HEK293T (cell line): ENCODE measurements around the gene ERC1.

Experiments
- ARNT ChIP-seq: fragments of 450-650 bp; IDR thresholded peaks from 2 replicates; pipeline ENCODE4 v1.6.1; 2017; ENCODE audit warnings: mild to moderate bottlenecking
- BHLHE40 ChIP-seq: fragments of 450-650 bp; IDR thresholded peaks from 2 replicates; pipeline ENCODE4 v1.6.1; 2016; ENCODE audit warnings: mild to moderate bottlenecking, moderate library complexity, borderline replicate concordance
- CTBP1 ChIP-seq: fragments of 450-650 bp; IDR thresholded peaks from 2 replicates; pipeline ENCODE4 v1.6.1; 2016; ENCODE audit warnings: borderline replicate concordance
- ELF4 ChIP-seq: fragments of 450-650 bp; IDR thresholded peaks from 2 replicates; pipeline ENCODE4 v1.6.1; 2017; ENCODE audit warnings: antibody characterized with exemption
- FOXA1 ChIP-seq: fragments of 450-650 bp; IDR thresholded peaks from 2 replicates; pipeline ENCODE4 v1.6.1; 2016; ENCODE audit warnings: mild to moderate bottlenecking
- FOXK2 ChIP-seq: fragments of 450-650 bp; IDR thresholded peaks from 2 replicates; pipeline ENCODE4 v1.6.1; 2016; ENCODE audit warnings: mild to moderate bottlenecking
- FOXM1 ChIP-seq: fragments of 450-650 bp; IDR thresholded peaks from 2 replicates; pipeline ENCODE4 v1.6.1; 2017; ENCODE audit warnings: mild to moderate bottlenecking, borderline replicate concordance
- HDGF ChIP-seq: fragments of 450-650 bp; IDR thresholded peaks from 2 replicates; pipeline ENCODE4 v1.6.1; 2017; ENCODE audit warnings: antibody characterized with exemption, borderline replicate concordance
- L3MBTL2 ChIP-seq: fragments of 450-650 bp; conservative IDR thresholded peaks from 2 replicates; pipeline ENCODE4 v1.6.1; 2016; ENCODE audit warnings: mild to moderate bottlenecking
- NFRKB ChIP-seq: fragments of 450-650 bp; IDR thresholded peaks from 2 replicates; pipeline ENCODE4 v1.6.1; 2016; ENCODE audit warnings: mild to moderate bottlenecking, moderate library complexity
- SP1 ChIP-seq: fragments of 450-650 bp; IDR thresholded peaks from 2 replicates; pipeline ENCODE4 v1.6.1; 2017
- SUZ12 ChIP-seq: fragments of 450-650 bp; IDR thresholded peaks from 2 replicates; pipeline ENCODE4 v1.6.1; 2016; ENCODE audit warnings: mild to moderate bottlenecking
- TARDBP ChIP-seq: fragments of 450-650 bp; IDR thresholded peaks from 2 replicates; pipeline ENCODE4 v1.6.1; 2016
- TF ChIP-seq, protein P1 (sequence below): fragments of 450-650 bp; IDR thresholded peaks from 2 replicates; pipeline ENCODE4 v1.6.1; 2016

DNA sequence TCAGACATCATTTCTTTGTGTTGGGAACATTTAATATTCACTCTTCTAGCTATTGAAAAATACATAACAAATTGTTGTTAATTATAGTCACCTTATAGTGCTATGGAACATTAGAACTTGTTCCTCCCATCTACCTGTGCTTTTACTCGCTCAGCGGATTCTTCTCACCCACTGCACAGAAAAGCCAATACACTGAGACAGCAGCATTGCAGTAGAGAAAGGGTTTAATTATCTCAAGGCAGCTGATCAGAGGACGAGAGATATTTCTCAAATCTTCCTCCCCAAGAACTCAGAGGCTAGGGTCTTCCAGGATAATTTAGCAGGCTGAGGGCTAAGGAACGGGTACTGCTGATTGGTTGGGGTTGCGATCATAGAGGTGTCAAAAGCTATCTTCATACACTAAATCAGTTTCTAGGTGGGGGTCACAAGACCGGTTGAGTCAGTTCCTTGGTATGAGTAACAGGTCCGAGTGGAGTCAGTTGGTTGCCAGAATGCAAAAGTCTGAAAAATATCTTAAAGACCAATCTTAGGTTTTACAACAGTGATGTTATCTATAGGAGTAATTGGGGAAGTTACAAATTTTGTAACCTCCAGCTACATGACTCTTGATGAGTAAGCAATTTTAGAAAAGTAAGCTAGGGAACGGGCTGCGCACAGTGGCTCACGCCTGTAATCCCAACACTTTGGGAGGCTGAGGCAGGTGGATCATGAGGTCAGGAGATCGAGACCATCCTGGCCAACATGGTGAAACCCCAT lies 430.2 kb downstream of the ERC1 start:
- TF ChIP-seq FOXM1 (no peak), TARDBP (no peak), CTBP1 (no peak), L3MBTL2 (no peak), SP1 (no peak), SUZ12 (no peak), FOXK2 (no peak), ARNT (no peak), FOXA1 (no peak), BHLHE40 (no peak), NFRKB (no peak), ELF4 (no peak), HDGF (no peak)
- TF ChIP-seq, protein P1, sequence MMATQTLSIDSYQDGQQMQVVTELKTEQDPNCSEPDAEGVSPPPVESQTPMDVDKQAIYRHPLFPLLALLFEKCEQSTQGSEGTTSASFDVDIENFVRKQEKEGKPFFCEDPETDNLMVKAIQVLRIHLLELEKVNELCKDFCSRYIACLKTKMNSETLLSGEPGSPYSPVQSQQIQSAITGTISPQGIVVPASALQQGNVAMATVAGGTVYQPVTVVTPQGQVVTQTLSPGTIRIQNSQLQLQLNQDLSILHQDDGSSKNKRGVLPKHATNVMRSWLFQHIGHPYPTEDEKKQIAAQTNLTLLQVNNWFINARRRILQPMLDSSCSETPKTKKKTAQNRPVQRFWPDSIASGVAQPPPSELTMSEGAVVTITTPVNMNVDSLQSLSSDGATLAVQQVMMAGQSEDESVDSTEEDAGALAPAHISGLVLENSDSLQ, result no peak
